NCI-H128 (cell line): Measurements from ENCODE around the gene AUTS2.

Experiments
- DNase-seq: peaks from one replicate; lab custom pipeline; 2025; ENCODE audit not compliant: unreplicated experiment; lab: John Stamatoyannopoulos, UW

The AUTS2 gene

GRCh38 chr7:70097645-70098044 lies 499.4 kb downstream of the AUTS2 start:
- DNase-seq: no peak

- DNase-seq: no peak
These were observed 499.9 kb downstream of the AUTS2 start for GRCh38 chr7:70098133-70098561.

GRCh38 chr7:70098905-70099672 lies 500.8 kb downstream of the AUTS2 start:
- no peak for DNase-seq

- no peak for DNase-seq
These were observed 506.0 kb downstream of the AUTS2 start for GRCh38 chr7:70104243-70104642.

GRCh38 chr7:70113078-70113477 lies 514.8 kb downstream of the AUTS2 start:
- DNase-seq: no peak

GRCh38 chr7:70113536-70113935 lies 515.3 kb downstream of the AUTS2 start:
- DNase-seq: no peak

- DNase-seq: no peak
These were observed 516.5 kb downstream of the AUTS2 start for GRCh38 chr7:70114806-70115205.

- no peak for DNase-seq
These were observed 518.0 kb downstream of the AUTS2 start for GRCh38 chr7:70116244-70116643.

- DNase-seq: no peak
These were observed 518.6 kb downstream of the AUTS2 start for GRCh38 chr7:70116867-70117266.

- DNase-seq: no peak
These were observed 522.6 kb downstream of the AUTS2 start for GRCh38 chr7:70120851-70121250.

- DNase-seq: no peak
These were observed 533.5 kb downstream of the AUTS2 start for GRCh38 chr7:70131817-70132216.

- DNase-seq: no peak
These were observed 534.1 kb downstream of the AUTS2 start for GRCh38 chr7:70132226-70132851.

- no peak for DNase-seq
These were observed 534.8 kb downstream of the AUTS2 start for GRCh38 chr7:70132852-70133690.

GRCh38 chr7:70134029-70134770 lies 535.9 kb downstream of the AUTS2 start:
- no peak for DNase-seq

- DNase-seq: no peak
These were observed 537.4 kb downstream of the AUTS2 start for GRCh38 chr7:70135656-70136055.

- no peak for DNase-seq
These were observed 538.9 kb downstream of the AUTS2 start for GRCh38 chr7:70137126-70137525.

- no peak for DNase-seq
These were observed 544.1 kb downstream of the AUTS2 start for GRCh38 chr7:70142247-70142932.

GRCh38 chr7:70143075-70144044 lies 545.1 kb downstream of the AUTS2 start:
- DNase-seq: no peak

GRCh38 chr7:70148997-70149396 lies 550.7 kb downstream of the AUTS2 start:
- no peak for DNase-seq
